Endothelial cell (in vitro differentiated cells): ENCODE data around the gene EMX1. TPM values are rescaled to one million over a fixed set of nuclear protein-coding genes. Genes with fewer than 3 reads are reported as not detected.

Experiments used
- DNase-seq: peaks from one replicate; pipeline ENCODE4 v3.0.0; 2021; ENCODE audit warnings: low spot score
- H3K27ac Mint-ChIP-seq: one replicate; pipeline ENCODE4 v1.8.0; 2021; ENCODE audit warnings: mixed read lengths, inconsistent platforms; ENCODE audit not compliant: unreplicated experiment
- H3K27me3 Mint-ChIP-seq: one replicate; pipeline ENCODE4 v1.8.0; 2021; ENCODE audit warnings: mild to moderate bottlenecking, moderate library complexity, mixed read lengths, inconsistent platforms; ENCODE audit not compliant: unreplicated experiment
- H3K36me3 Mint-ChIP-seq: one replicate; pipeline ENCODE4 v1.8.0; 2021; ENCODE audit warnings: mild to moderate bottlenecking, low read depth, mixed read lengths, inconsistent platforms; ENCODE audit not compliant: unreplicated experiment
- H3K4me1 Mint-ChIP-seq: one replicate; pipeline ENCODE4 v1.8.0; 2021; ENCODE audit warnings: mild to moderate bottlenecking, mixed read lengths, inconsistent platforms; ENCODE audit not compliant: unreplicated experiment
- H3K4me3 Mint-ChIP-seq: one replicate; pipeline ENCODE4 v1.8.0; 2021; ENCODE audit warnings: mild to moderate bottlenecking, mixed read lengths, inconsistent platforms; ENCODE audit not compliant: unreplicated experiment
- H3K9me3 Mint-ChIP-seq: one replicate; pipeline ENCODE4 v1.8.0; 2021; ENCODE audit warnings: mixed read lengths, inconsistent platforms; ENCODE audit not compliant: unreplicated experiment
- total RNA-seq: library from RNA; stranded (reverse); fragmentation: NEBNext Ultra II Directional; extraction: Animal tissue kit (Norgen Biotek cat#: 25700); gene quantifications from one replicate; pipeline ENCODE4 v1.2.1, GENCODE V29; 2021; ENCODE audit not compliant: unreplicated experiment
- TF ChIP-seq, protein P1 (sequence below): fragments of 200-600 bp; sonication (generic); IDR thresholded peaks from one replicate; pipeline ENCODE4 v1.5.0; 2021; ENCODE audit warnings: antibody characterized with exemption; ENCODE audit not compliant: unreplicated experiment

The EMX1 gene
- total RNA-seq, 1 donor from 2014 or later, result 3.7 TPM

DNA sequence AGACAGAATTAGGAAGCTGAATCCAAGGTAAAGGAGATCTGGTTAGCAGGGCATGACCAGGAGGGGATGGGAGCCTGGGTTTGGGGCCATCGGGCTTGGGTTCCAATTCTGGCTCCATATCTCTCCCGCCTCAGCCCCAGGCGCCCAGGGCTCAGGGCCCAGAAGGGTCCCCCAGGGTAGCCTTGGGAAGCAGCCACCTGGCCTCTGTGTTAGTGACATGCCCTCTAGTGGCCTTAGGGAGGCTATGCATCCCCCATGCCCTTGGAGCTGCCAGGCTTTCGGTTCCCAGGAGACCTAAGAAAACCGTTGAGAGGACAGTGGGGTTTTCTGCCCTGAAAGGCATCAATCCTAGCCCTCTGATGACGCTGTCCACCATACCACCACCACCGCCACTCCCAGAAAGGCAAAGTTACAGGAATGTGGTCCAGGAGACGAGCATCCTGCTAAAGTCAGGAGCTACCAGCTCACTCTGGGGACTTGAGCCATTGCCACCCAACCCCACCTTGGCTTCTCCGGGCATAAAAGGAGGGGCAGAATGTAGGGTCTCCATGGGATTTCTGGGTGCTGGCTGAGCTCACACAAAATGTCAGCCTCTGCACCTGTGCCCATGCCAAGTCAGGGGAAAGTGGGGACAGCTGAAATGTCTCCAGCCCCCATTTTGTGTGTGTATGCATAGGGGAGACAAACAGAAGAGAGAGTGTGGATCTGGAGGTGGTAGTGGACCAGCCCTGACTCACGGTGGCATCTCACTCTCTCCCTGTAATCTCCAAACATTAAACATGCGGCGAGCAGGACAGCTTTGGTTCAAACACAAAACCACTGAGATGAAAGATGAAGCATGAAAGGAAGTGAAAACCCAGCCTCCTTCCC is 56.5 kb downstream of the EMX1 start:
- H3K27ac Mint-ChIP-seq, result no peak overlapping the region
- no peaks in the 10 kb centered on the region for H3K9me3 Mint-ChIP-seq

DNA sequence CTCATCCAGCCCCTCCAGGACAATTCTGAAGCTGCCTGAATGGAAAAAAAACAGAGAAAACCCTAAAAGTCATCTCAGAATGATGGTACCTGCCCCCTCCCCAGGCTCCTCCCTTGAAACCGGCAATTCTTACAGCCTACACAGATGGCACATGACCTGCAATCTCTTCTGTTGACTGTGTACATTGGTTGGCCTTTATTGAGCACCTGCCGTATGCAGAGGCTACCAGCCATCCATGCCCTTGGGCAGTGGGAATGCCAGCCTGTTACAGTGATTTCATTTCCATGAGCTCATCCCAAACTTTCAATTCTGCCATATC is 57.1 kb downstream of the EMX1 start:
- Mint-ChIP-seq H3K36me3 (no peaks in the 10 kb centered on the region), H3K27ac (no peak overlapping the region), H3K4me3 (no peak overlapping the region), H3K4me1 (no peaks in the 10 kb centered on the region), H3K27me3 (no peaks in the 10 kb centered on the region), H3K9me3 (no peaks in the 10 kb centered on the region)
- DNase-seq, result no peak
- TF ChIP-seq, protein P1, sequence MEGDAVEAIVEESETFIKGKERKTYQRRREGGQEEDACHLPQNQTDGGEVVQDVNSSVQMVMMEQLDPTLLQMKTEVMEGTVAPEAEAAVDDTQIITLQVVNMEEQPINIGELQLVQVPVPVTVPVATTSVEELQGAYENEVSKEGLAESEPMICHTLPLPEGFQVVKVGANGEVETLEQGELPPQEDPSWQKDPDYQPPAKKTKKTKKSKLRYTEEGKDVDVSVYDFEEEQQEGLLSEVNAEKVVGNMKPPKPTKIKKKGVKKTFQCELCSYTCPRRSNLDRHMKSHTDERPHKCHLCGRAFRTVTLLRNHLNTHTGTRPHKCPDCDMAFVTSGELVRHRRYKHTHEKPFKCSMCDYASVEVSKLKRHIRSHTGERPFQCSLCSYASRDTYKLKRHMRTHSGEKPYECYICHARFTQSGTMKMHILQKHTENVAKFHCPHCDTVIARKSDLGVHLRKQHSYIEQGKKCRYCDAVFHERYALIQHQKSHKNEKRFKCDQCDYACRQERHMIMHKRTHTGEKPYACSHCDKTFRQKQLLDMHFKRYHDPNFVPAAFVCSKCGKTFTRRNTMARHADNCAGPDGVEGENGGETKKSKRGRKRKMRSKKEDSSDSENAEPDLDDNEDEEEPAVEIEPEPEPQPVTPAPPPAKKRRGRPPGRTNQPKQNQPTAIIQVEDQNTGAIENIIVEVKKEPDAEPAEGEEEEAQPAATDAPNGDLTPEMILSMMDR, result no peak

More for the DNA sequence above, 56.5 kb downstream of the EMX1 start:
- H3K4me3 Mint-ChIP-seq, result no peak overlapping the region
- no peaks in the 10 kb centered on the region for H3K27me3 Mint-ChIP-seq
- DNase-seq, result peak; percentile 66
- no peaks in the 10 kb centered on the region for H3K36me3 Mint-ChIP-seq
- no peaks in the 10 kb centered on the region for H3K4me1 Mint-ChIP-seq
- TF ChIP-seq, protein P1, result peak; percentile 70

DNA sequence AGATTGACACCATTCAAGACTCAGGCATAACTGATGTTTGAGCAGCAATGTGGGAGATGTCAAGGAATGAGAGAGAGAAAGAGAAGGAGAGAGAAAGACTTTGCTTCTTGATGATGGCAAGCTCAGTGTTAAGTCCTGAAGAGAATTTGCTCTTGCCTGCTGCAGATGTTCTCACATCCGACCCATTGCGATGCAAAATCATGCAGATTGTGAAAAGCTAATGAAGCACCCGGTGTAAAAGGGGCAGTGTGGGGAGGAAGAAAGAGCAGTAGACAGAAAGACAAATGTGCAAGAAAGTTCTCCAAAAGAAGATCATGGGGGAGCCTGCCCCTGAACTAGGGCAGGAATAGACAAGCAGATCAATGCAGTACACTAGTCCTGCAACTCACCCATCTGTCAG is 57.7 kb downstream of the EMX1 start:
- Mint-ChIP-seq H3K27me3 (no peaks in the 10 kb centered on the region), H3K36me3 (no peaks in the 10 kb centered on the region), H3K9me3 (no peaks in the 10 kb centered on the region), H3K4me1 (peaks cover under 1% of the 10 kb centered on the region), H3K4me3 (no peak overlapping the region), H3K27ac (no peak overlapping the region)
- DNase-seq, result no peak
- TF ChIP-seq, protein P1, result no peak

DNA sequence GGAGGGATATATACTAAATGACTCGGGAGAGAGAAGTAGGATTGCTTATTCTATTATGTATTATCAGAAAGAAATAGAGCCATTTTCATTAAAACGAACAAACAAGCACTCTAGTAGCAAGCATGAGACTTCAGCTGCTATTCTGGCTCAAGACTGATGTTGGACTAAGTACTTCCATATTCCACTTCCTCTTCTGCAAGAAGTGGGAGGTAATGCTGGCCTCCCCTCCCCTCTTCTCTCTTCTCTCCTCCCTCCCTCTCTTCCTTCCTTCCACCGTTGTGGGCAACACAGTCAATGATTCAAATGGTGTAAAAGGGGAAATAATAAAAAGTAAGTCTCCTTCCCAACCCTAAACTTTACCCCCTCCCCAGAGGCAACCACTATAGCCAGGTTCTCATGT is 62.6 kb downstream of the EMX1 start:
- DNase-seq, result no peak
- H3K4me3 Mint-ChIP-seq, result no peak overlapping the region
- peaks cover 8% of the 10 kb centered on the region for H3K36me3 Mint-ChIP-seq
- no peaks in the 10 kb centered on the region for H3K9me3 Mint-ChIP-seq
- H3K27ac Mint-ChIP-seq, result no peak overlapping the region
- TF ChIP-seq, protein P1, result no peak
- H3K4me1 Mint-ChIP-seq, result peaks cover 6% of the 10 kb centered on the region
- H3K27me3 Mint-ChIP-seq, result peaks cover 3% of the 10 kb centered on the region

DNA sequence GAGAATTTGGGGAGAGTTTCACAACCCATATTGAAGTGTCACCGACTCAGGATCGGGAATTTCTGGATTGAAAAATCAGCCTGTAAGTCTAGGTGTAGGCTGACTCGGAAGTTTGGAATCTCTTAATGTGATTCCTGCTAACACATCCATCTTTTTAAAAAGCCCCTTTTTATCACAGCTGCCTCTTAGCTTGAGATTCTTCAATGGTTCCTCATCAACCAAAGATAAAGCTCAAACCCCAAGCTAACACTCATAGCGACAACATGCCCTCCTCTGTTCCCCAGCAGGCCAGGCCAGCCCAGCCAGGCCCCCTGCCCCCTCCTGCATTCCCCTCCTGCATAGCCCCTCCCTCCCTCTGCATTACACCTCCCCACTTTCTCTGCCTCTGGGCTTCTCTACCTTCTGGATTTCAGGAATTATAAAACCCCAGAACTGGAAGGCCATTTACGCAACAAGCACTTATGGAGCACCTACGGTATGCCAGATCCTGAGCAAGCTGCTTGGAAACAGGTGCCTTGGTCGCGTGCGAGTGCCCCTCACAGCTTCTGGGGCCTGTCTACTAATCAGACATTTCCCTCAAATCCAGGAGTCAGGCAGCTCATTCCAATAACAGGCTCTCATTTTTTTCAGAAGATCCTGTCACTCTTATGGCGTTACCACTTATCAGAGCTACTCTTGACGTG is 63.4 kb downstream of the EMX1 start:
- H3K27ac Mint-ChIP-seq, result no peak overlapping the region
- H3K4me3 Mint-ChIP-seq, result no peak overlapping the region
- no peaks in the 10 kb centered on the region for H3K9me3 Mint-ChIP-seq
- H3K36me3 Mint-ChIP-seq, result peaks cover 8% of the 10 kb centered on the region
- H3K4me1 Mint-ChIP-seq, result peaks cover 6% of the 10 kb centered on the region
- TF ChIP-seq, protein P1, result no peak
- peaks cover 3% of the 10 kb centered on the region for H3K27me3 Mint-ChIP-seq
- DNase-seq, result no peak
